Activated CD4-positive, CD25-positive, alpha-beta regulatory T cell treated with anti-CD3 and anti-CD28 coated beads, Interleukin-2, amount 50 U/mL, for 16 hours (primary cell): ENCODE measurements around the gene DCLK1.

ENCODE experiments used
- DNase-seq: peaks from one replicate; pipeline ENCODE4 v3.0.0-alpha.2; 2020; ENCODE audit warnings: low read depth, low spot score

DCLK1 gene

DNA sequence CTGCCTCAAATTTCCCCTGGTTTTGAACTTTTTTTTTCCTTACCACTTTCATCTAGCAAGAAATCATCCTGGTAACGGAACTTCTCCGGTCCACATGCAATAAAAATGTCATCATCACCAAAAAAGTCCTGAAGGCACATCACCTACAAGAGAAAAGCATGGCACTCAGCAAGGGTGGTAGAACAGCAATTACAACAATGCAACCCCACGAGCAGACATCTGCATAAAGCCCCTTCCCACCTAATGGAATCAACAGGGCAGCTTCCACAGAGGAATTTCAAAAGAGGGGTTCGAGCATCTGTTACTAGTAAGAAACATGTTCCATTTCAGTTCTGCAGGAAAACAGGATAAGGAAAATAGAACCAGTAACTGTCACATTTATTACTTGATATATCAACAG lies 183.9 kb downstream of the DCLK1 start:
- no peak for DNase-seq

DNA sequence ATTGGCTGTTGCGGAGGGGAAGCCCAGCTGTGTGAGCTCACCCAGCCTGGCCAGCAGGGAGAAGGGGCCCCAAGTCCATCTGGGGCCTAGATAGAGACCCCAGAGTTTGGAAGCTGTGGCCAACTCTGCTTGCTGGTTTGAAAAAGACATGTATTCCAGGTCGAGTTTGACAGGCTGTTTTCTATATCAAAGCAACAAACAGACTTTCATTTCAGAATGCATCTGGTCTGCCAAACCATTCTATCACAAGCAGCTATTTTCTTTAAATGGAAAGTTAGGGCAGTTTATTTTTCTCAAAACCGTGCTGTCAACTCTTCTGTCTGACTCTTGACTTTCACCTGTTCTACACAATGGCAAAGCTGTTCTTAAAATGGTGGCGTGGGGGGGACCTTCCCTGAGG lies 185.8 kb downstream of the DCLK1 start:
- DNase-seq: no peak

DNA sequence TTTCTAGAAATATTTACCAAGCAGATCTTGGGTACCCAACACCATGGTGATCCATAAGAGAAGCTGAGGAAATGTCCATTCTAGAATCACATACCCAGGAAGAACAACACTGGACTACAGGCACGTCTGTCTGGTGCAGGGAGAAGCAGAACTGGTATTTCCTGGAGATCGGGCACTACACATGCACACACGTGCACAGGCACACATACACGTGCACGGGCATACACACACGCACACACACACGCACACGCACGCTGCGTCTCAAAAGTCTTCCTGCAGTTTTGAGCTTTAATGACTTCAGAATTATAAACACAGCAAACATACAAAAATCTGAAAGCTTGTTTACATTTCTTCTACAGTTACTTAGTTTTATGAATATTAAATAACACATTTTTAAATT lies 189.8 kb downstream of the DCLK1 start:
- no peak for DNase-seq

DNA sequence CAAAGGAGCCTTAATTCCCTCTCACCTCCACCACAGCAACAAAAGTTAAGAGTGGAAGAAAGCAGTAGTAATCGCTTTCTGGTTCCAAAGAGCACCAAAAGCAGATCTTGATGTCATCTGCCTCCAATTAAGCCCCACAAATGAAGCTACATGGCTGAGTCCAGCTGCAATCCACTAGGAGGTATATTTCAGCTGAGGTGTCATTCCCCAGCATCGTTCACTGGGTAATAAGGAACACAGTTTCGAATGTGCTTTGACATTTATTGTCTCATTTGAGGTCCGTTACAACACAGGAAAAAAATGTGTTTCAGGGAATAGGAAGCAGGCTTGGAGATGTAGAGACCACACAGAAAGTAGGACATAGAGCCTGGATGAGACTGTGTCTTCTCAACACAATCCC lies 190.4 kb downstream of the DCLK1 start:
- no peak for DNase-seq

DNA sequence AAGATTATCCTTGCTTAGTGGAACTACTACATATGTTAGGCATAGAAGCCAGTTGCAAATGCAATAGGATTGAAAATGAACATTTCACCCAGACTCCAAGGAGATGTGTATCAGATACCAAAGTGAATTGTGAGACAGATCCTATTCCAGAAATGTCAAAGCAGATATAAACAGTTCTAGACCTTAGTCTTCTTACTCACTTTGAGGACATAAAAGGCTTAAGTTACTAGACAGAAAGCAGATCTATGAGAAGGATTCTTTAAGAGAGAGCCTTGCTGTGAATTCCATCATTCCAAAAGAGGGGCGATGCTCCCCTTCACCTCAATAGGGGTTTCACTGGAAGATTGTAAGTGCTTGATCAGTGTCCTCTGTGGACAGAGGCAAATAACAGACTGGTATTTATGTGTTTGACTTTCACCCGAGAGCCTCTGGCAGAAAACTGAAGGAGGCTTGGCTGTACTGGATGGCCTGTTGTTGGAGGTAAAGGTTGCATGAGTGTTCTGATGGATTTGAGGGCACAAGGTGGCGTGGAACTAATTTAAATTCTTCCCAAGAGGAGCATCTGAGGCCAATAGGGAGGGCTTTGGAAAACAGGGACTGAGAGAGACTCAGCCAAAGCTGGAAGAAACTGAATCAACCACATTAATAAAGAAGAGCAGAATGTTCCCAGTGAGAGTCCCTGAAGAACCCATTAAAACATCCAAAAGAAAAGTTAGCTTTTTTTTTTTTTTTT lies 194.8 kb downstream of the DCLK1 start:
- no peak for DNase-seq

DNA sequence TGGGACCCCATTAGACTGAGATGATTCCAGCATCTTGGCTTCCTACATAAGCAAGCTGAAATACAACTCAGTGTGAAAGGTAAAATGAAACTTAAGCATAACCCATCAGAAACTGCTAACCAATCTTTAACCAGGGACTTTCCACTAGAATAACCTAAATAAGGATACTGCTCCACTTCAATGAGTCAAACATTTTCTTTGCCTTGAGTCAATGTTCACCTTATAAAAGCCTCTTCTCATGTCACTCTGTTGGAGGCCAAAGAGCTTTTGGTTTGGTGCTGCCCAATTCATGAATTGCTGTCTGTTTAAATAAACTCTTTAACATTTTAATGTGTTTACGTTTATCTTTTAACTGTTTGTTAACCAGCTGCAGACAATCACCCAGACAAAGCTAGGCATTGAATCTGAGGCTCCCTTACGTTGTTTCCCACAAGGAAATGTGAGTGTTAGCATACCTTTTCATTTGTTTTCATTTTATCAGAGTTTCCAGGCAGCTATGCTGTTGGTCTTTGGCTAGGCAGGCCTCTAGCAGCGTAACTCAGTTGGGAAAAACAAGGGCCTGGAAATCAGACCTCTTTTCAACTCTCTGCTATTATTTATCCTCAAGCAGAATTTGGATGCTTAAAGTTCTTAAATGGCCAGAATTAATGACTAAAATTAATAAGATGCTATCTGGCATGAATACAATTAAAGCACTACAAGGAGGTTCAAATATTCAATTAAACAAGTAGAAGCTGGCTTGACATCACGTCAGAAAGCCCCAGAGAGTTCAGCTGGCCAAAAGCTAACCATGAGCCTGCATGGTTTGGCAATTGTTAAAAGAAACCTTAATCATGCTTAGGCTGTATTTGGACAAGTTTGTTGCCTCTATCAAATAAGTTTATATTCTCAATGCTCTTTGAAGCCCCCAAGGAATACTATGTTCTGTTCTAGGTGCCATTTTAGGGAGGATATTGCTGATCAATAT lies 200.2 kb downstream of the DCLK1 start:
- no peak for DNase-seq

DNA sequence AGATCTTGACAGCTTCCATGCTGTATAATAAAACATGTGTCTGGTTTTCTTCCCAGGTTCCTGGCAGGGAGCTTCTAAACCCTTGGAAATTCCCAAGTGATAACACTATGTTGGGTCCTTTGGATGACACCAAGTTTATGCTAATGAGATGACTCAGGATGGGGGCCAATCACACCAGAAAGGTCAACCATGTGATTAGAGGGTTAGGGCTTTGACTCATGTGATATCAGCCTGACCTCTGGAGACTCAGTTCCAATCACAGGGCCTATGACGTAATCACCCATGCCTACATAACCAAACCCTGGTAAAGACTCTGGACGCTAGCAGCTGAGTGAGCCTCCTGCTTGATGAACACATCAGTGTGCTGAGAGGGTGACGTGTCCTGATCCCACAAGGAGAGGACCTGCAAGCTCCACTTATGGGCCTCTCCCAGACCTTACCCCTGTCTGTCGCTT lies 203.6 kb downstream of the DCLK1 start:
- no peak for DNase-seq

DNA sequence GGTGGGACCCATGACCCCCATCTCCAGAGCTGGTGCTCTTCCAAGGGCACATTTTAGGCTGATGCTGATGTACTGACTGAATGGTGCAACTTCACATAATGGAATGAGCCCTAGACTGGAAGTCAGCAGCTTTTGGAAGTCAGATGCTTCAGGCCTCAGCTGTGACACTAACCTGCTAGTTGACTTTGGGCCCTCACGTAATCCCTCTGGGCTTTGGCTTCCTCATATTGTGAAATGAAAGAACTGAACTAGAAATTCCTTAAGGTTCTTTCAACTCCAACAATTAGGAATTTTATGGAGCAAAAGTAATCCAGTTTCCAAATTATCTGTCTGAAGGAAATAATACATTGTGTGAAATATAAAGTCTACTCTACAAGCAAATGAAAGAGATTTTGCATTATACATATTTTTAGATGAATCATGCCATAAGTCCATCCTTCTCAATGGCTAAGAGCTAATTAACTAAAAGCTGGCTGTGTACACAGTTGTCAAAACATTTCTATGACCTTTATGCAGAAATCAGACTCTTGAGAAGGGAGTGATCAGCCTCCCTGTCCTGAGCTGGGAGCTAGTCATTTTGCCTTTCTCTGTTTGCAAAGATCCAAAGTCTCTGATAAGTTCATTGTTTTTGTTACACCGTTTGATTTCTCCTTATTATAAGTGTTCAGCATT lies 204.2 kb downstream of the DCLK1 start:
- no peak for DNase-seq

DNA sequence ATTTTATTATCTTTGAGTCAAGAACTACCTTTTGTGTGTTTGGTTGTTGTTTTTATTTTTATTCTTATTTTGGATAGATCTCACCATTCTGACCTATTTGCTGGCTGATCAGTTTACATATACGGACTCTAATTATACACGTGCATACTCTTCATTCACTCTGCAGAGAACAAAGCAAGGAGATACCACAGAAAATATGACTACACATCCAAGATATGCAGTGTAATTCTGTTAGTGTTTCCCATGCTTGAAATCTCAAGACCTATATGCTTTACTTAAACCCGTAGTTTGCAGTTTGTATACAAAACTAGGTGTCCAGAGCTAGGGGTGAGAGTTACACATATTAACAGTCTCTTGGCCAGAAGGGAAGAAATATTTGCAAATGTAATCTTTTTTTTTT lies 205.5 kb downstream of the DCLK1 start:
- no peak for DNase-seq

DNA sequence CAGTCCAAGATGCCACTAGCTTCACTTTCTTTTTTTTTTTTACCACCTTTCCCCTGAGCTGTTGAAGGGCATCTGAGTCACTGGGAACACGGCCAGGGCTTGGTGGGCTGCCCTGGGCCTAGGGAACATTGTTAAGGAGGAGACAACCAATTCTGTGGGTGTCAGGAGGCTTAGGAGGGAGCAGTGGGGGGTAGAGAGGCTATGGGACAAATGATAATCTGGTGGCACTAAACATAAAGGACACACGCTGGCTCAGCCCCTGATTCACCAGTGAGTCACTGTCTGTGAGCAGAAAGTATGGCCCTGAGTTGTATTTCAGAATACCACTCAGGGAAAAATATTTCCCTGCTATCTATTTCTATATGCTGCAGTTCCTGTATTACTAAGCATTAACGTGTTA lies 207.8 kb downstream of the DCLK1 start:
- no peak for DNase-seq

DNA sequence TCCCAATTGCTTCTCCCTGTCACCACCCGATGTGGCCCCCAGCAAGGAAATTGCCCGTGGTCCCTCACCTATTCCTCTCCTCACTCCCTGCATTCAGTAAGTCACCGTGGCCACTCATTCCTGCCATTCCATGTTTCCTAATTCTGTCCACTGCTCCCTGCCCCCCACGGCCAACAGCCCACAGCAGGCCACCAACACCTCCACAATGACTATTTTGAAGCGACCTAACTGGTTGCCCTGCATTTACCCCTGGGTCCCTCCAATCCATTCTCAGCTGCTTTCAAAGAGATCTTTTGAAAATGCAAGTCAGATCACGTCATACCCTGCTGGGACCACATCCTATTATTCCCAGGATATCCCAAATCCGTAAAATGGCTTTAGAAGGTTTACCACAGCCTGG lies 210.4 kb downstream of the DCLK1 start:
- no peak for DNase-seq

DNA sequence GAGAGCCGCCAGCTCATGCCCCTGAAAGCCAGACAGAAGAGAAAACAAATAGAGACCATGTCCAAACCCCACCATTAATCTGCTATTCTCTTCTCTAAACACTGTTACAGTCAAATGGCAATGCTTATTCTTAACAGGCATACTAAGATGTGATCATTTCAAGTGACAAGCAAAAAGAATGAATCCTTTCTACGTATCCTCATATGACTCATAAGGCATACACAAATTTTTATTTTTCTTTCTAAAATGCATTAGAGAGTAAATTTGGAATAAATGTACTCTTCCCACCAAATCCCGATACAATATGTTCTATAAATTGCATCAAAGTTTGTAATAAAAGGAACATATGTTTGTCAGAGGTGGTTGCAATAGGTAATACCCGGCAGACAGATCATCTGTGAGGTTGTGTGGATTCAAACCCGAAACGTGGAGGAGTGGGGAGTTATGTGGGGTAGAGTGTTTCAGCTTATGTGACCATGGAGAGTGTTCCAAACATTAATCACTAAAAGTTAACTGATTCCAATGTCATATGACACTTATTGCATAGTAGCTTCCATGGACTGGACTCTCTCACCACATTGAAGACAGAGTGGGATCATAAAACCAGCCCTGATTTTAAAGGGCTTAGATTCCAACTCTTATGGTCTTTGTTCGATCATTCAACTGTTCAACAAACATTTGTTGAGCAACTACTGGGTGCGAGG lies 213.1 kb downstream of the DCLK1 start:
- DNase-seq: no peak

DNA sequence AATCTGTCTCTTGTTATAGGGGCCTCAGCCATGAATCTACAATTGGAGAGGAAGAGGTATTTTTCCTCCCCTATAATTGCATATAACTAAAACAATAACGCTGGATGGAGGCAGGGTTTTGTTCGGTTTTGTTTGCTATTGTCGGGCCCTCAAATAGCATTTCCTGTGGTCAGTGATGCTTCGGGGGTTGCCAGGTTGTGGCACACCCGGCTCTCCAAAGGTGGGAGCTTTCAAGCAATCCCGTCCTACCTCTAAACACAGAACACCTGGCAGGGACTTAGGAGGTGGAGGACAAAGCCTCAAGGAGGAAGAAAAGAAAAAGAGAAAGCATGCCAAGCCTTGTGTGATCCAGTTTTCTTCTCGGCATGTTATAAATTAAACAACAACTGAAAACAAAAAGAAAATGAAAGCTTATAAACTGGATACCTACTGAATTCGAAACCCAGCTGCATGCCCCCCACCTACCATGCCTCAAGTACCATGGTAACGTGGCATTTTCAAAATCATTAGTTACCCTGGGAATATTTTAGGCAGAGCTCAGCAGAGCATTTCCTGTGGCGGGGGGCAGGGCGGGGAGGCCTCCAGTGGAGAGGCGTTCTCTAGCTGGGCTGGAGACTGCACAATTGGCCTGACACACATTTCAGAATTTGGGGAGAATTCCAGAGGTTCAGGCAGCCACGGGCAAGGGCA lies 213.8 kb downstream of the DCLK1 start:
- no peak for DNase-seq

DNA sequence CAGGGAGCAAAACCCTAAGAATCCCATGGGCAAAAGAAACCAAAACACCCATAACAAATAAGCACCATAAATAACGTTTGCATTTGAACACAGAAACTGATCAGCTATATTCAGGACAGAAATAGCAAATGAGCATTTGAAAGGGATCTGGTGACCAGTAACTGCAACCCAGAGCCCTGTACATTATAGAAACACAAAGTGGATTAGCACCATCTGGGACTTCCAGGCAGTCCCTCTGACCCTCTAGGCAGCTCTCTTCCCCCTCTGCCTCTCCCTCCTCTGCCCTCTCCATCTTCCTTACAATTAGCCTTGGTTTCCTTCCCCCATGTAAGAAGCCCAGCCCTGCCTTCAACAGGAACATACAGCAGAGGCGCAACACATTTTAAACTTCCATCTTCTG lies 215.0 kb downstream of the DCLK1 start:
- no peak for DNase-seq

DNA sequence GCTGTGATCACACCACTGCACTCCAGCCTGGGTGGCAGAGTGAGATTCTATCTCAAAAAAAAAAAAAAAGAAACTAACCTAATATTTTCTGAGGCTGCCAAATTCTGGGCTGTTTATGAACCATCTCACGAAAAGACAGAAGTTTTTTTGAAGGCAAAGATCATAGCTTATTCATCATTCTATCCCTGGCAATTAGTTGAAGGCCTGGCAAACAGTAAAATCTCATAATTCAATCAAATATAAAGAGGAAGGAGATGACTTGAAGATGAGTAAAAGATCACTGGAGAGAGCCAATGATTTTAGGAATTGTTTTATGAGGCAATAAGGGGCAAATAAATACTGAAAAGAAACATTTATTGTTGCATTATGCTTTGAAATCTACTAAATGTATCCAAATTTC lies 216.5 kb downstream of the DCLK1 start:
- no peak for DNase-seq

DNA sequence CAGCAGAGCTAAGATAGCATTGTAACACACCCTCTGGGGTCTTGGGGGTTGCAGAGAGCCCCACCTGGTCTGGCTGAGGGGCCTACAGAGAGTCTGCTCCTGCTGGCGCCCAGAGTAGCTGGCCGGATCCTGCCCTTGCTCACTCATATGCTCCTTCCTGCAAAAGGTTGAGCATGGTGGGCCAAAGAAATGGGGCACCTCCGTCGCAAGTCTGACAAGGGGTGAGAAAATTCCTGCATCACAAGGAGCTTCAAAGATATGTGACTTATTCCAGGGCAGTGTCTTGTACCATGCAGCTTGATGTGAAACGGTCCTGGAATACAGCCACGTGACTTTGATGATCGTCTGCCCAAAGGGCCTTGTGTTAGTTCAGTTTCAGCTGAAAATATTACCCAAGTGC lies 218.3 kb downstream of the DCLK1 start:
- no peak for DNase-seq

DNA sequence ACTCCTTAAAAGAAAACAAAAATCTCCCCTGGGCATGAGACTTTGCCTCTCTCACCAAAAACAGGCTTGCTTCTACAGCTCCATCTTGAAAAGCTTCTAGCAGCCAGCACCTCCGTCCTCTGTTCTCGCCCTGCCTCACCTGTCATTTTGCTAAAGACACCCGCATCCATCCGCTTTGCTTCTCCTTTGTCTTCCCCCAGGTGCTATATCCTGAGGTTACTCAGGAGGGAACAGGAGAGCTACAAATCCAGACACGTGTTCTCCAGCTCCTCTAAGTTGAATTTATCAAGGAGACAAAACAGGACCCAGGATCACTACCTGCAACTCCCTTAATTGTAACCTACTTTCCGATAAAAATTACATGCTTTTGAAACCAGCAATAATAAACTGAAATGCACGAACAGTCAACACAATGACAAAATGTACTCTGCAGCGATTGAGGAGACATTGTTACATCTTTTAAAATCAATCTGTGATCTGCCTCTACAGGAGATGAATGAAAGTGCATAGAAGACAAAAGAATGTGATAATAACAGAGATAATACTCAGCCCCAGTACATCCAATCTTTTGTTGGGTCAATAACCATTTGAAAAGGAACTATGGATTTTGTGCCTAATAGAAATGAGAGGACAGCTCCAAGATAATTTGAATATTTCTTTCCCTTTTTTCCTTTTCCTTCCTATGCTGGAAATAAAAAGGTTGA lies 221.2 kb downstream of the DCLK1 start:
- no peak for DNase-seq

DNA sequence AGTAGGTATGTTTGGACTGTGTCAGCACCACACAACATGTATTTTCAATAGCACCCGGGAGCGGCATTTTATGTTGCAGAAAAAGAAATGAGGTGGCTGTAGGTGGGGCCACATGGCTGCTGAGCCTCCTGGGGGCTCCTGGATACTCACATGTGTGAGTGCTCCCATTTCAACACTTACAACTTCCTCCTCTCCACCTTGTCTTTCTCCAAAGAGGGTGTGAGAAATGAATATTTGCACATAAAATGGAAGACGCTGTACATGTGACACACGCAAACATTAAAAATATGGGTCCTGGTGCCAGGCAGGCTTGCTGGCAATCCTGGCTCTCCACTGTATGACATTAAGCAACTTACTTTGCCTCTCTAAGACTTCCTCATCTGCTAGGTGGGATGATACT lies 222.1 kb downstream of the DCLK1 start:
- DNase-seq: no peak

DNA sequence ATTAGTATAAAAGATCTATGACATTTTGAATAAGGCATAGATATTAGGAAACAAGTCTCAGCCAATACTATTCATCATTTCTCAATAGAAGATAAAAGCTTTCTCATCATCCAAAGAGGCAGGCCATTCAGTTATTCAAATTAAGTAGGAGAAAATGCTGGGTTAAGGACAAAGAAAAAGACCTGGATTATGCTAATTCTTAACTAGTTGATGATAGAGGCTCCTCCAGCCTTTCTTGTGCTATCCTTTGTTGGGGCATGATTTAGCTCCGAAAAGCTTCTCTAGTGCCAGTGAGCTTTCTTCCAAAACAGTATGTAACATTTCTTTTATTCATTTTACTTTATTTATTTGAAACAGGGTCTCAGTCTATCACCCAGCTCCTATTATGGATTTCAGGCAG lies 223.0 kb downstream of the DCLK1 start:
- no peak for DNase-seq

DNA sequence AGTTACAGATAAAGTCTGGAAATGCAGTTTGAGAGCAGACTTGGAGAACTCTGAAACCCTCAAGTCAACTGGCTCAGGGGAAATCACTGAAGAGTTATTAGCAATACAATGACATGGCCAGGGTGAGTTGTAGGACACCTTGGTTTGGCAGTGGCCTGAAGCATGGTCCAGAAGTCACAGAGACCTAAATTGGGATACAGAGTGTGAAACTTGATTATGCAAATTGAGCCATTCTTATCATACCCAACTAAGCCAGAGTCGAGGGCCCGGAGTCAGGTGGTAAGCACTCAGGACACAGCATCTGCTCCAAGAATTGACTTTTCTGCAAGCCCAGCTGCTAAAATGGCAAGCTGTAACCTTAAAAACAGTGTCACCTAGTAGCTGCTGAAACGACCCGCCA lies 224.5 kb downstream of the DCLK1 start:
- no peak for DNase-seq

DNA sequence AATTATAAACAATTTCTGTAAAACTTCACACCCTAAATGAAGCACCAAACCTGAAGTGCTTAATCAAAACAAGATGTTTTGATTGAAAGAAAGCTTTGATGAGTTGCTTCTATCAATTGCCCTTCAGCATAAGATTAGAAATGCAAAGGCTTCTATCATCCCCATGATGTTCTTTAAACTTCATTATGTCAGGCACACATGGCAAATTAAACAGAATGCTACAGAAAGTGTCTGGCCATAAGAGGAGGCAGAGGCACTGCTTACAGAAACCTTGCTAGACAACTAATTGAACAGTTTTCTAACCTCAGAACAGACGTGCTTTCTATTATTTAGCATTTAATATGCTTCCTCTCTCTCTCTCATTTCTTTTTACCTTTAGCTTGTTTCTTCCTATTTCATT lies 228.1 kb downstream of the DCLK1 start:
- DNase-seq: no peak
